IPS-15b (cell line): ENCODE data around the gene TUSC2.
A peak's percentile ranks its signal among the peaks of the same experiment; 100 is the strongest.

Source experiments
- H3K27me3 ChIP-seq: one replicate; pipeline ENCODE4 v1.6.1; 2013; ENCODE audit warnings: low read length; ENCODE audit not compliant: control insufficient read depth, insufficient read depth
- H3K36me3 ChIP-seq: one replicate; pipeline ENCODE4 v1.6.1; 2013; ENCODE audit warnings: low read length; ENCODE audit not compliant: control insufficient read depth, insufficient read depth
- H3K4me1 ChIP-seq: one replicate; pipeline ENCODE4 v1.6.1; 2013; ENCODE audit warnings: mild to moderate bottlenecking, low read length; ENCODE audit not compliant: control insufficient read depth, insufficient read depth
- H3K4me3 ChIP-seq: one replicate; pipeline ENCODE4 v1.5.1; 2013; ENCODE audit warnings: low read depth, low read length
- H3K9ac ChIP-seq: one replicate; pipeline ENCODE4 v1.6.1; 2013; ENCODE audit warnings: low read depth, mild to moderate bottlenecking, low read length
- H3K9me3 ChIP-seq: one replicate; pipeline ENCODE4 v1.6.1; 2013; ENCODE audit warnings: mild to moderate bottlenecking, low read length; ENCODE audit not compliant: control insufficient read depth, insufficient read depth

TUSC2 gene, protein sequence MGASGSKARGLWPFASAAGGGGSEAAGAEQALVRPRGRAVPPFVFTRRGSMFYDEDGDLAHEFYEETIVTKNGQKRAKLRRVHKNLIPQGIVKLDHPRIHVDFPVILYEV

DNA sequence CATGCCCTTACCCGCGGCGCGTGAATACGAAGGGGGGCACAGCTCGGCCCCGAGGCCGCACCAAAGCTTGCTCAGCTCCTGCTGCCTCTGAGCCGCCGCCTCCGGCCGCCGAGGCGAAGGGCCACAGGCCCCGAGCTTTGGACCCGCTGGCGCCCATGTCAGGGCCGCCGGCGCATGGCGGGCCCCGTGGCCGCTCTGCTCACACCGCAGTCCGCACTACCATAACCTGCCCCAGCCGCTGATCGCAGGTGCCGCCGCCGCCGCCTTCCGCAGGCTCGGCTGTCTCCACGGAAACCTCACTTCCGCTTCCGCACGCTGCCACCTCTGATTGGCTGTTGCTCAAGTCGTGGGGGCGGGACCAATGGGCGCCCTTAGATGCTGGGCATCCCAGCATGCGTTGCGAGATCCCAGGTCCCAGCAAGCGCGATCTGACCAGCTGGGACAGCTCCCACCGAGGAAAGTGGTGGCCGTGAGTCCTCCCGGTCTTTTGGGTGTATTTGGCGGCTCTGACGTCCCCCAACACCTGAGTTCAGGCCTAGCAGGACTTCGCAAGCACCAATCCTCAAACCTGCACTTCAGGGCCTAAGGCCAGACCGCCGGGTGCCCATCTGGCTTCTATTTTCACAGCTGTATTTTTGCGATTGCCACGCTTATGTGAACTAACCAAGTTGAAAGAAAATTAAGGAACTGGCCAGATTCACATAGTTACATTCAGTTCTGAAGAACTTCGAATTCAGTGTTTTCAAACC is at the start of gene TUSC2:
TUSC2 (minus strand) TSS at position 281 of the 749 bp plus-strand sequence; CDS start at position 157, 124 bp downstream.
- Histone ChIP-seq H3K4me1 (no peaks in the 10 kb centered on the region), H3K36me3 (peaks cover 30% of the 10 kb centered on the region)

DNA sequence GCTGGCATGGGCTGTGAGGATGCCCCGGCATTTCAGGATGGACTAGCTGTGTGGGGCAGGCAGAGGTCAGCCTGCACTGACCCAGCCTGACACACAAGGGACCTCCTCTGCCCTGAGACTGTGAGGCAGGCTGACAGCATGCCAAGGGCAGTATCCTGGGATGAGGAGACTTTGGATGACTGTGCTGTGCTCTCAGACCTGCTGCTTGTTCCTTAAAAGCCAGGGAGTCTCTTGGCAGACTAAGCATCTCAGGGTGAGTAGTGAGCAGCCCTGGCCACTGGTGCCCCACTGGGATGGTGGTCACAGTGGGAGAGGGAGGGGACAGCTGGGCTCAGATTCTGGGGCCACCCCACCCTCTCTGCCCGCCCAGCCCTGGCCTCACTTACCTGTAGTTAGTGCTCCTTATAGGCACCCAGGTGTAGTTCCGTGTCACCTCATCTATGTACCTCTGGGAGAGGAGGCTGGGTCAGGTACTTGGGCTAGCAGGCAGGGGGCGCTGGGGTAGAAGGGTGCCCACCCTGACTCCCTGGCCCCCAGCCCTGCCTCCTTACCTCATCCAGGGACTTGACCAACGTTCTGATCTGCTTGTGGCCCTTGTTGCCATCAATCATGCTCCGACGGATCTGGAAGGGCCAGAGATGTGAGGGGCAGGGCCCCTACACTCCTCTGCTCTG is 47.4 kb upstream of the TUSC2 start:
- Histone ChIP-seq H3K36me3 (peaks cover 5% of the 10 kb centered on the region), H3K9ac (no peak overlapping the region), H3K27me3 (no peaks in the 10 kb centered on the region), H3K4me3 (no peak overlapping the region), H3K9me3 (no peaks in the 10 kb centered on the region), H3K4me1 (peaks cover 2% of the 10 kb centered on the region)

More for the DNA sequence above, at the start of gene TUSC2:
- Histone ChIP-seq H3K27me3 (no peaks in the 10 kb centered on the region), H3K4me3 (peak within 1 kb of the TSS; percentile 76), H3K9ac (peak within 1 kb of the TSS; percentile 81), H3K9me3 (no peaks in the 10 kb centered on the region)

DNA sequence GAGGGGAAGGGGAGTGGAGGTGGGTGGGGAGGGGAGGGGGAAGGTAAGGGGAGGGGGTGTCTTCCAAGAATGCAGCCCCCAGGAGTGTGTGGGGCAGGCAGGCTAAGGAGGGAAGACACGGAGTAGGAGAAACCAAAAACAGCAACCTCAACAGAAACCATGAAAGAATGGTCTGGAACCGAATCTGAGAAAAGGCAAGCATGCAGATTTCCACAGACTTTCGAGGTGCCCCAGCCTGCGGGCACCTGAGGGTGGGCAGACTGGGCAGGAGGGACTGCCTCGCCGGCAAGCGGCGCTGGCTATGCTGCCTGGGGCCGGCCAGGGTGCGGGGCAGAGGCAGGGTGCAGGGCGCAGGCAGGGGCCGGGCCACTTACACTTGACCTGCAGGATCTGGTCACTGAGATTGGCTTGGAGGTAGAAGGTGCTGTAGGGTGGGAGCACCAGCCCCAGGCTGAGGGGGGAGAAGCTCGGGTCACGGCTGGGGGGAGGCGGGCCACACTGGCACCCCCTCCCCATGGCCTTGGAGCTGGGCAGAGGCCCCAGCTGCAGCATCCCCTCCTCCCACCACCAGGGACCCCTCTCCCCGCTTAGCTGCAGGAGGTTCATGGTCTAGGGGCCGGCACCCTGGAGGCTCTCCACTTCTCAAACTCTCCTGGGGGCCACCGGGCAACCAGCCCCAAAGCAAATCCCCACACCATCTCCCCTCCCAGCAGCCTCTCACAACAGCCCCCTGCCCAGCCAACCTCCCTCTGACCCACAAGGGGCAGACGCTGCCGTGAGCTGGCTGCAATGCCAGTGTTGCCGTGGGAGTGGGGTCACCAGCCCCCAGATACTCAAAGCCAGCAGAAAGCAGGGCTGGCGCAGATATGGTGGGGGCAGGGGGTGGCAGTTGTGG is 46.6 kb upstream of the TUSC2 start:
- no peak overlapping the region for H3K9ac ChIP-seq
- peaks cover 5% of the 10 kb centered on the region for H3K36me3 ChIP-seq
- no peaks in the 10 kb centered on the region for H3K9me3 ChIP-seq
- H3K4me1 ChIP-seq, result peaks cover 2% of the 10 kb centered on the region
- H3K4me3 ChIP-seq, result no peak overlapping the region
- H3K27me3 ChIP-seq, result no peaks in the 10 kb centered on the region

DNA sequence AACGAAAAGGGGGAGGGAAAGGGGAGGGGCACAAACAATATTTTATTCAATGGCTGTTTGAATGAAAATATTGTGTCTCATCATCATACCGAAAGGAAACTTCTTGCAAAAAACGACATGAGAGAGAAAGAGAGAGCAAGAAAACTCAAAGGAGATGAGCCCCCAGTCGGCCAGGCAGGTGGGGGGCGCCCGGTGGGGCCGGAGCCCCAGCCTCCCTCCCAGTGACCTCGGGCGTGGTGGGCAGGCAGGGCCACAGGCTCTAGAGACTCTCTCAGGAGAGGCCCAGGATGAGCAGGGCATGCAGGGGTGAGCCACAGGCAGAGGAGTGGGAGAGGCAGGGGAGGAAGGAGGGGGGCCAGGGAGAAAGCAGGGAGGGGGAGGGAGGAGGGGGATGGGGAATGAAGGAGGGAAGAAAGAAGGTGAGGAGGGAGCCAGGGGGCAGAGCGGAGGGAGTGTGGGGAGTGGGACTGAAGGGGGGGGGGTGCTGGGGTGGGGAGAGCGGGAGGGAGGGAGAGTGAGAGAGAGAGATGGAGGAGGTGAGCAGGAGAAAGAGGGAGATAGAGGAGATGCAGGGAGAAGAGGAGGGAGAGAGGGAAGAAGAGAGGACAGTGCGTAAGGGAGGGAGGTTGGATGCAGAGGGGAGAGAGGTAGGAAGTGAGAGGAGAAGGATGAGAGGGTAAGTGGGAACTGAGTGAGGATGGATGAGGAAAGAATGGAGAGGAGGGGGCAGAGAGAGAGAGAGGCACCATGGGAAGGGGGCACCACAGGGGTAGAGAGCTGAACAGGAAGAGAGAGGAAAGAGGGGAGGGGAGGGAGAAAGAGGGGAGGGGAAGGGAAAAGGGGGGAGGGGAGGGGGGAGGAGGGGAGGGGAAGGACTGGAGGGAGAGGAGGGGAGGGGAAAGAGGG is 45.4 kb upstream of the TUSC2 start:
- Histone ChIP-seq H3K4me3 (no peak overlapping the region), H3K9me3 (no peaks in the 10 kb centered on the region), H3K36me3 (peaks cover 5% of the 10 kb centered on the region), H3K4me1 (peaks cover 2% of the 10 kb centered on the region), H3K27me3 (no peaks in the 10 kb centered on the region), H3K9ac (no peak overlapping the region)

DNA sequence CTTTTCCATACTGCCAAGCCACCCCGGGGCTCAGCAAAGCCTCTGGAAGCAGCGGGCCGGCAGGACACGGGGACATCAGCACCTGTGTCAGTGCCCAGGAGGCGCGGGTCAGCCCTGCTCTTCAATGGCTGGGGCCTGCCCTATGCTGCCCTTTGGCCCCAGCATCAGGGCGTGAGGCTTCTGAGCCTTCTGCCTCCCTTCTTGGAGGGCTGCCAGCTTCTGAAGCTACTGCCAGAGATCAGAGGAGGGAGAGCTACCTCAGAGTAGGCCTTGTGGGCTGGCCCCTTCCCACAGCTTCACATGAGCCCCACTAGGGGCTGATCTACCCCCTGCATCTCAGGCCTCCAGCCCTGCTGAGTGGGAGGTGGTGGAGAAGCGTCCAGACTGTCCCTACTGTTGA is 44.3 kb upstream of the TUSC2 start:
- no peak overlapping the region for H3K9ac ChIP-seq
- H3K9me3 ChIP-seq, result no peaks in the 10 kb centered on the region
- H3K4me1 ChIP-seq, result peaks cover 2% of the 10 kb centered on the region
- H3K4me3 ChIP-seq, result no peak overlapping the region
- H3K27me3 ChIP-seq, result no peaks in the 10 kb centered on the region
- H3K36me3 ChIP-seq, result peaks cover 5% of the 10 kb centered on the region

DNA sequence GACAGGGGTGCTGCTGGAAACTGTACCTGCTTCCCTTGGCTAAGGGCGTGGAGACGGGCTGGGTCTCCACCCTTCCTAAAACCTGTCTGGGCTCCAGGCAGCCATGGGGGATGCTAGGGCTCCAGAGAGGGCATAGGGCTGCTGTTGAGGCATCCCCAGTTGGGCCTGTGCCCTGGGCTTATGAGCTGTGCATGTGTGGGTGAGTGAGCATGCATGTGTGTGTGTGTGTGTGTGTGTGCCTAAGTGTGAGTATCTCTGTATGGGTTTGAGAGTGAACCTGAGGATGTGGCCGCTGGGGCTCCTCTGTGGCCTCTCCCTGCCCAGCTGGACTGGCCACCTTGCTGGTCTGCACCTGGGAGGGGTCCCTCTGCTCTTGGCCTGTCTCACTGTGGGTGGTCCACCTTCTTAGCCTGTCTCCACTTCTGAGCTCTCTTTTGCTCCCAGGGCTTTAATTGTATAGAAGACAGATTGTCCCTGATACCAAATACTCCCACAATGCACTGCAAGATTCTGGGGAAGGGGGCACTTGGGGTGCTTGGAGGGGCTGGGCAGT is 43.2 kb upstream of the TUSC2 start:
- H3K4me1 ChIP-seq, result peaks cover 2% of the 10 kb centered on the region
- no peak overlapping the region for H3K4me3 ChIP-seq
- H3K27me3 ChIP-seq, result peaks cover under 1% of the 10 kb centered on the region
- no peak overlapping the region for H3K9ac ChIP-seq
- no peaks in the 10 kb centered on the region for H3K9me3 ChIP-seq
- peaks cover 7% of the 10 kb centered on the region for H3K36me3 ChIP-seq

DNA sequence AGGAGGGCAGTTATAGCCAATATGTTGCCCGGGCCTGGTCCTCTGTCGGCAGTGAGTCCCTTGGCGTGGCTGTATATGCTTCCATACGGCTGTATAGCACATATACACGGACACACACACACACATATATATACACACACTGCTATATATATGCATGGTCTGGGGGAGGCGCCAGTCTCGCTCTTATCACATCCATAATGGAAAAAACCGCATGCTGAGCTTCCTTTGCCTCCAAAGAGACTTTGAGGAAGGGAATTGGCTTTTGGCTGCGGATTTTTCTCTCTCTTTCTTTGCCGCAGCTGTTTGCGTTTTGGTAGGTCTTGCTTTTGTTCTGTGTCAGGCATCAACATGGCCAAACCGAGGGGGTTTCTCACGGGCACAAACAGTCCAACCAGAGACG is 42.6 kb upstream of the TUSC2 start:
- H3K4me3 ChIP-seq, result no peak overlapping the region
- no peaks in the 10 kb centered on the region for H3K9me3 ChIP-seq
- peaks cover 7% of the 10 kb centered on the region for H3K36me3 ChIP-seq
- H3K9ac ChIP-seq, result no peak overlapping the region
- peaks cover 6% of the 10 kb centered on the region for H3K27me3 ChIP-seq
- H3K4me1 ChIP-seq, result peaks cover 2% of the 10 kb centered on the region

DNA sequence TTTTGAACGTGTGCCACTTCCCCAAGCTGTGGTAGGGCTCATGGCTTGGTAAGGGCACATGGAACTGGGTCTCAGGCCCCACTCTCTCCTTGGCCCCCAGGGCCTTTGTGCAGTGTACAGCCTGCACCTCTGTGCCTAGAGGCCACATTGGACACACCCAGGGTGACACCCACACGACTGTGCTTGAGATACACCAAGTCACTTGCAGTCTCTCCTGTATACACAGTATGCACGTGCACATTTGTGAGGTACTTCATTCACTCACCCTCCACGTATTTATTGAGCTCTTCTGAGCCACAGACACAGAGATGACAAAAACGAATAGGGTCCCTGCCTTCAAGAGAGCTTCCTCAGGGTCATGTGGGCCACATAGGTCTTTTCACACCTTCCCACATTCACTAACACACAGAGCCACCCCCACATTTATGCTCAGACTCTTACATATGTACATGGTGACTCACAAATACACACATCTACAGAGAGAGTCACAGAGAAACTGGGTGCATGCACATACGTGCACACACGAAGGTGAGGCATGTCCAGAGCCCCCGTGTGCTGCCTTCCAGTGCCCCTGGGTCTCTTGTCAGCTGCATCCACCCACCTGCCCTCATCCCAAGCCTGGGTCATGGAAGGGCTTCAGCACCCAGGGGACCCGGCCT is 41.1 kb upstream of the TUSC2 start:
- Histone ChIP-seq H3K4me3 (no peak overlapping the region), H3K9me3 (no peaks in the 10 kb centered on the region), H3K27me3 (peaks cover 6% of the 10 kb centered on the region), H3K36me3 (peaks cover 3% of the 10 kb centered on the region), H3K4me1 (no peaks in the 10 kb centered on the region), H3K9ac (no peak overlapping the region)

DNA sequence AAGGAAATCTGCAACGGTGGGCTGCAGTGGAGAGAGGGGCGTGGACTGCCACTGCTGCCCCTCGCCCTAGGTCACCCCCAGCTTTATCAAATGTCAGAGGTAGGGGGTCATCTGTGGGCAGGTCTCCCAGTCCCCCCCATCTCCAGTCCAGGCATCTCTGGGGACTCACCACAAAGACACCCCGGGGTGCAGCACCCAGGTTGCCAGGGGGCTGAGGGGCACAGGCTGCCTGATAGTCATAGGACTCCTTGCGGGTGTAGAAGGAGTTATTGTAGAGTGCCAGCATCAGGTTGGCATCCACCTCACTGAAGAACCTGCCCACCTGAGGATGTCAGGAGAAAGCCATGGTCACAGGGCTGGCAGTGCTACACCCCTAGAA is 37.8 kb upstream of the TUSC2 start:
- H3K4me1 ChIP-seq, result no peaks in the 10 kb centered on the region
- peaks cover 3% of the 10 kb centered on the region for H3K36me3 ChIP-seq
- H3K27me3 ChIP-seq, result peaks cover 17% of the 10 kb centered on the region
- no peak overlapping the region for H3K9ac ChIP-seq
- H3K4me3 ChIP-seq, result peak overlapping the region; percentile 75
- H3K9me3 ChIP-seq, result no peaks in the 10 kb centered on the region

DNA sequence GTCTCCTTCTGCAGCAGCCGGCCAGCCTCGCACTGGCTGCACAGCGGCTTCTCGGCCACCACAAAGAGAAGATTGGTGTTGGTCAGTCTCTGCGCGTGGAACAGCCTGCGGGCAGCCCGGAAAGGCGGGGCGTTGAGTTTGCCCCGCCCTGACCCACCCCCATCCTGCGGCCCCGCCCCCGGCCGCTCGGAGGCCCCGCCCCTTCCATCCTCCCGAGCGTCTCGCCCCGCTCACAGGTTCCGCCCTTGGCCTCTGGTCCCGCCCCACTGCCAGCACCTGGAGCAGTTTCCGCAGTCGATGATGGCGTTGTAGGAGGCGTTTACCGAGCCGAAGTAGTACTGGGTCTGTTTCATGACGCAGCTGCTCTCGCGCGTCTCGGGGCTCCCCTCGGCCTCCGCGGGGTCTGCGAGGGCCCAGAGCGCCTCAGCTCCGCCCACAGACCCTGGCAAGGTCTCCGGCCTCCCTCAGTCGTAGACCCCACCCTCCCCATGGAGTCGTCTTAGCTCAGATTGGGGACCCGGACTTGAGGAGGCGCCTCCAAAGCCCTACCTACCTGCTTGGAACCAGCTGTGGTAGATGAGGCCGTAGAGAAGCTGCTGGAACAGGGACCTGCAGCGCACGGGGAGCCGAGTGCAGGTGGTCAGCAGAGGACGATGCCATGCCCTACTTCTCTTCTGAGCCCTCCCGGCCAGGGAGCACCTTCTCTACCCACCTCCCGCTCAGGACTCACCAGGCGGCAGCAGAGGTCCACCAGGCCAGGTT is 37.2 kb upstream of the TUSC2 start:
- peaks cover 3% of the 10 kb centered on the region for H3K36me3 ChIP-seq
- peaks cover 17% of the 10 kb centered on the region for H3K27me3 ChIP-seq
- H3K4me1 ChIP-seq, result no peaks in the 10 kb centered on the region
- no peaks in the 10 kb centered on the region for H3K9me3 ChIP-seq
- H3K4me3 ChIP-seq, result peak overlapping the region; percentile 75
- no peak overlapping the region for H3K9ac ChIP-seq
